Measurements from ENCODE around the gene SLC6A11.

The SLC6A11 gene

DNA sequence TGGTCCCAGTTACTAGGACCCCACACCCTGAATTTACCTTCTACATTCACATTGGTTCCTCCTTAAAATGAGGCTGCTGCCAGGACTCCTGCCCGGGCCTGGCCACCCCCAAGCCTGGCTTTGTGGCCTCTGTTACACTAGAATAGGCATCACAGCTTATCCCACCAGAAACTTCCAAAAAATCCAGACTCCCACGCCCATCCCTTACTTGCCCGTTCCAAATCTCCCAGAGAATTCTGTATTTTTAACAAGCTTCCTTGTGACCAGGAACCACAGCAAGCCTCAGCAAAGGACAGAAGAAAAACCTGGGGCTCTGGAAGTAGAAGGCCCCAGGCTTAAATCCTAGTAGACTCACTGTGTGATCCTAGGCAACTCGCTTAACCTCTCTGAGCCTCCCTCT is 140.5 kb downstream of the SLC6A11 start:
- no peak for DNase-seq
- Histone ChIP-seq H3K4me3 (ENCODE audit: low read depth, low read length) (no peak overlapping the region), H3K27me3 (ENCODE audit: insufficient read depth, low read depth, severe bottlenecking) (no peaks in the 10 kb centered on the region), H3K27ac (no peak overlapping the region), H3K9me3 (ENCODE audit: severe bottlenecking) (no peaks in the 10 kb centered on the region), H3K36me3 (no peaks in the 10 kb centered on the region)
- TF ChIP-seq, protein P1, sequence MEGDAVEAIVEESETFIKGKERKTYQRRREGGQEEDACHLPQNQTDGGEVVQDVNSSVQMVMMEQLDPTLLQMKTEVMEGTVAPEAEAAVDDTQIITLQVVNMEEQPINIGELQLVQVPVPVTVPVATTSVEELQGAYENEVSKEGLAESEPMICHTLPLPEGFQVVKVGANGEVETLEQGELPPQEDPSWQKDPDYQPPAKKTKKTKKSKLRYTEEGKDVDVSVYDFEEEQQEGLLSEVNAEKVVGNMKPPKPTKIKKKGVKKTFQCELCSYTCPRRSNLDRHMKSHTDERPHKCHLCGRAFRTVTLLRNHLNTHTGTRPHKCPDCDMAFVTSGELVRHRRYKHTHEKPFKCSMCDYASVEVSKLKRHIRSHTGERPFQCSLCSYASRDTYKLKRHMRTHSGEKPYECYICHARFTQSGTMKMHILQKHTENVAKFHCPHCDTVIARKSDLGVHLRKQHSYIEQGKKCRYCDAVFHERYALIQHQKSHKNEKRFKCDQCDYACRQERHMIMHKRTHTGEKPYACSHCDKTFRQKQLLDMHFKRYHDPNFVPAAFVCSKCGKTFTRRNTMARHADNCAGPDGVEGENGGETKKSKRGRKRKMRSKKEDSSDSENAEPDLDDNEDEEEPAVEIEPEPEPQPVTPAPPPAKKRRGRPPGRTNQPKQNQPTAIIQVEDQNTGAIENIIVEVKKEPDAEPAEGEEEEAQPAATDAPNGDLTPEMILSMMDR (IDR thresholded peaks at IDR 0.05; ENCODE audit: low read depth, low read length), result no peak

- TF ChIP-seq, protein P1 (IDR thresholded peaks at IDR 0.05; ENCODE audit: low read depth, low read length), result no peak
Observed at GRCh38 chr3:10956986-10957385, 141.0 kb downstream of the SLC6A11 start.

GRCh38 chr3:10957976-10958749 is 142.1 kb downstream of the SLC6A11 start:
- H3K27ac ChIP-seq, result no peak overlapping the region
- TF ChIP-seq, protein P1 (IDR thresholded peaks at IDR 0.05; ENCODE audit: low read depth, low read length), result no peak
- no peaks in the 10 kb centered on the region for H3K27me3 ChIP-seq (ENCODE audit: insufficient read depth, low read depth, severe bottlenecking)
- no peak overlapping the region for H3K4me3 ChIP-seq (ENCODE audit: low read depth, low read length)
- H3K36me3 ChIP-seq, result no peaks in the 10 kb centered on the region
- no peaks in the 10 kb centered on the region for H3K9me3 ChIP-seq (ENCODE audit: severe bottlenecking)
- no peak for DNase-seq

More at GRCh38 chr3:10956986-10957385, 141.0 kb downstream of the SLC6A11 start:
- Histone ChIP-seq H3K9me3 (ENCODE audit: severe bottlenecking) (no peaks in the 10 kb centered on the region), H3K27me3 (ENCODE audit: insufficient read depth, low read depth, severe bottlenecking) (no peaks in the 10 kb centered on the region), H3K27ac (no peak overlapping the region), H3K36me3 (no peaks in the 10 kb centered on the region), H3K4me3 (ENCODE audit: low read depth, low read length) (no peak overlapping the region)
- no peak for DNase-seq

DNA sequence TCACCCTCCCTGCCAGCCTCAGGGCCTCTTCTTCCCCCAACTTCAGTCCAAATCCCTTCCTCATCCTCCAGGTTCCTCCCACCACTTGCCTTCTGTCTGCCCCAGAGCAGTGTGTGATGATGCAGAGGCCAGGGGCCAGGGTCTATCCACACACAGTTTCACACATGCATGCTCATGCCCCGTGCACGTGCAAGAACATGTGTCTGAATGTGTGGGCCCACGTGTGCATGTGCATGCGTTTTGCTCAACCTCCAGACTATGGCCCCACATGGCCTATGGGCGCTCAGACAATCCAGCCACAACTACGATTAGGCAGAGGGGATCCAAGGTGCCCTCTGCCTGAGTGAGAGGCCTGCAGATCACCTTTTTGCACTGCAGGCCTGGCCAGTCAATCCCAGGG is 144.2 kb downstream of the SLC6A11 start:
- Histone ChIP-seq H3K9me3 (ENCODE audit: severe bottlenecking) (no peaks in the 10 kb centered on the region), H3K27me3 (ENCODE audit: insufficient read depth, low read depth, severe bottlenecking) (no peaks in the 10 kb centered on the region), H3K36me3 (no peaks in the 10 kb centered on the region), H3K4me3 (ENCODE audit: low read depth, low read length) (no peak overlapping the region), H3K27ac (no peak overlapping the region)
- TF ChIP-seq, protein P1 (IDR thresholded peaks at IDR 0.05; ENCODE audit: low read depth, low read length), result no peak
- DNase-seq, result no peak

- DNase-seq, result no peak
- Histone ChIP-seq H3K27me3 (ENCODE audit: insufficient read depth, low read depth, severe bottlenecking) (no peaks in the 10 kb centered on the region), H3K9me3 (ENCODE audit: severe bottlenecking) (no peaks in the 10 kb centered on the region), H3K4me3 (ENCODE audit: low read depth, low read length) (no peak overlapping the region), H3K36me3 (no peaks in the 10 kb centered on the region), H3K27ac (no peak overlapping the region)
- TF ChIP-seq, protein P1 (IDR thresholded peaks at IDR 0.05; ENCODE audit: low read depth, low read length), result no peak
Observed at GRCh38 chr3:10961921-10962320, 145.9 kb downstream of the SLC6A11 start.
